ENCODE results near the gene PDE7B.

The PDE7B gene

GRCh38 chr6:136086686-136087085, 235.2 kb downstream of the PDE7B start:
- no peak for TF ChIP-seq CTCF (IDR thresholded peaks at IDR 0.05)
- Histone ChIP-seq H3K4me3 (peak overlapping the region; percentile 63), H3K27ac (peak overlapping the region in 1 of 2 donors; percentile 31)
- no peak for DNase-seq (ENCODE audit: low spot score)

- no peak for TF ChIP-seq CTCF (IDR thresholded peaks at IDR 0.05)
- DNase-seq (ENCODE audit: low spot score): no peak
- H3K4me3 ChIP-seq: no peak overlapping the region
- H3K27ac ChIP-seq: no peak overlapping the region
Measured at GRCh38 chr6:136087986-136088385, 236.5 kb downstream of the PDE7B start.

GRCh38 chr6:136088693-136089092, 237.2 kb downstream of the PDE7B start:
- H3K4me3 ChIP-seq: no peak overlapping the region
- no peak overlapping the region for H3K27ac ChIP-seq
- TF ChIP-seq CTCF (IDR thresholded peaks at IDR 0.05): no peak
- no peak for DNase-seq (ENCODE audit: low spot score)

GRCh38 chr6:136089876-136090275, 238.4 kb downstream of the PDE7B start:
- TF ChIP-seq CTCF (IDR thresholded peaks at IDR 0.05): no peak
- no peak overlapping the region for H3K27ac ChIP-seq
- DNase-seq (ENCODE audit: low spot score): no peak

GRCh38 chr6:136090929-136091328, 239.4 kb downstream of the PDE7B start:
- TF ChIP-seq CTCF (IDR thresholded peaks at IDR 0.05): no peak
- no peak overlapping the region for H3K27ac ChIP-seq
- no peak for DNase-seq (ENCODE audit: low spot score)
- H3K4me3 ChIP-seq: no peak overlapping the region

More at GRCh38 chr6:136089876-136090275, 238.4 kb downstream of the PDE7B start:
- no peak overlapping the region for H3K4me3 ChIP-seq

- Histone ChIP-seq H3K4me3 (no peak overlapping the region), H3K27ac (no peak overlapping the region)
- no peak for TF ChIP-seq CTCF (IDR thresholded peaks at IDR 0.05)
- DNase-seq (ENCODE audit: low spot score): no peak
Measured at GRCh38 chr6:136092897-136093296, 241.4 kb downstream of the PDE7B start.

GRCh38 chr6:136093835-136094234, 242.3 kb downstream of the PDE7B start:
- H3K27ac ChIP-seq: no peak overlapping the region
- DNase-seq (ENCODE audit: low spot score): no peak
- no peak for TF ChIP-seq CTCF (IDR thresholded peaks at IDR 0.05)
- H3K4me3 ChIP-seq: no peak overlapping the region
